ENCODE data around the gene ZNF804B.

The ZNF804B gene

GRCh38 chr7:88835147-88835728 lies 75.7 kb downstream of the ZNF804B start:
- DNase-seq (ENCODE audit: low read depth in 2 of 2) = no peak

DNA sequence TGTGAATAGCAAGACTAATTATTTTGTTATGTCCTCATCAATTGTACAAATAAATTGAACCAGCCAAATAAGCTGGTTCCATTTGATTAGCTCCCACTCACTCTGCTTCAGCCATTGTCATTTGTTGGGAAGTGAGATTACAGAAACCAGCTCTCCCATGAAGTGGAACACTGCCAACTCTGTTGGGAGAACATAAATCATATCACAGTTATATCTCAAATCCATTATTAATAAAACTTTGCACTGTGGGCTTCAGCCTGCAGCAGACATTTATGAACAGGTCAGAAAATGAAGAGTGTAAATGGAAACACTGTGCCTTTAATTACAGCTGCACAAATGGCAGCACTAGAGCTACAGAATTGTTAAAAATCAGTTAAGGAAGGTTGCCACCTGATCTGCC lies 82.7 kb downstream of the ZNF804B start:
- no peak for DNase-seq (ENCODE audit: low read depth in 2 of 2)

DNA sequence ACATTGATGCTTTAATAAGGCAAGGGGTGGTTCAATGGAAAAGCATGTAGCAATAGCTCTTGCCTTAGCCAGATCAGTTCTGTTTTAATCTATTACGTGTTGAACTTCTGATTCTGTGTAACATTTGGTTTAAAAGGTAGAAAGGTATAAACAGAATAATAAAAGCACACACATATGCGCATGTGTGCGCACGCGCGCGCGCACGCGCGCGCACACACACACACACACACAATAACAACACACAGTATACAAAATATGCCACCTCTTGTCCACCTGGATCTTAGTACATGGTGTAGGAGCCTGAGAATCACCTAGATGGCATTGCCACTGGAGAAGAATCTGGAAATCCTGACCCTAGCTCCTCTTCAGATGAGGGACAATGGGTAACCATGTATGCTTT lies 85.6 kb downstream of the ZNF804B start:
- no peak for DNase-seq (ENCODE audit: low read depth in 2 of 2)

DNA sequence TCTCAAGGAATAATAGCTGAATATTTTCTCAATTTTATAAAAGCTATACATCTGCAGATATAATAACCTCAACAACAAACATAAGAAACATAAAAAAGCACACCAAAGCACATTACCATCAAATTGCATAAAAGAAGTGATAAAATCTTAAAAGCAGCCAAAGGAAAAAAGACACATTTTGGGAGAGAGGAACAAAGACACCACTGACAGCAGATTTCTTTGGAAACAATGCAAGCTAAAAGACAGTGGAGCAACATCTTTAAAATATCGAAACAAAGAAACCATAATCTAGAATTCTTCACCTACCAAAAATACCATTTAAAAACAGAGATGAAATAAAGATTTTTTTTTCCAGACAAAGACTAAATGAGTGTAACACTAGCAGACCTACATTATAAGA lies 91.7 kb downstream of the ZNF804B start:
- no peak for DNase-seq (ENCODE audit: low read depth in 2 of 2)

GRCh38 chr7:88859288-88859687 lies 99.8 kb downstream of the ZNF804B start:
- no peak for DNase-seq (ENCODE audit: low read depth in 2 of 2)

- DNase-seq (ENCODE audit: low read depth in 2 of 2) = no peak
Measured at GRCh38 chr7:88866265-88866863, 106.9 kb downstream of the ZNF804B start.

- no peak for DNase-seq (ENCODE audit: low read depth in 2 of 2)
Measured at GRCh38 chr7:88867158-88867557, 107.7 kb downstream of the ZNF804B start.

- no peak for DNase-seq (ENCODE audit: low read depth in 2 of 2)
Measured at GRCh38 chr7:88868456-88868855, 109.0 kb downstream of the ZNF804B start.

GRCh38 chr7:88881136-88881535 lies 121.6 kb downstream of the ZNF804B start:
- DNase-seq (ENCODE audit: low read depth in 2 of 2) = no peak

DNA sequence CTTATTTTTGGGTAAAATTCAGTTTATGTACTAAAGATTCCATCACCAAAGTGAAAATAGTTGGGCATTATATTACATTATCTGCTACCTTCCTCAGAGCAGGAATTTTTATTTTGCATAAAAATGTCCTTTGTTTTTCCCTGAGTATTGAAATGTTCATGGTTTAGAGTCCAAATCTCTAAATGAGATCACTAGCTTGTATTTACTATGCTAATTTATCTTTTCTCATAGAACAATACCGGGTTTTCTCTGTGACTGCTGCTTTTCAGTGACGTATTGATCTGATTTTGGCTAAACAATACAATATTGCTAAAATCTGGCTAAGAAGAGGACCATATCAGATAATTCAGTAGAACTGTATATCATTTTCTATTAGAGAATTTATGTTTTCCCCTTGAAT lies 125.6 kb downstream of the ZNF804B start:
- no peak for DNase-seq (ENCODE audit: low read depth in 2 of 2)

GRCh38 chr7:88888684-88889083 lies 129.2 kb downstream of the ZNF804B start:
- DNase-seq (ENCODE audit: low read depth in 2 of 2) = no peak

DNA sequence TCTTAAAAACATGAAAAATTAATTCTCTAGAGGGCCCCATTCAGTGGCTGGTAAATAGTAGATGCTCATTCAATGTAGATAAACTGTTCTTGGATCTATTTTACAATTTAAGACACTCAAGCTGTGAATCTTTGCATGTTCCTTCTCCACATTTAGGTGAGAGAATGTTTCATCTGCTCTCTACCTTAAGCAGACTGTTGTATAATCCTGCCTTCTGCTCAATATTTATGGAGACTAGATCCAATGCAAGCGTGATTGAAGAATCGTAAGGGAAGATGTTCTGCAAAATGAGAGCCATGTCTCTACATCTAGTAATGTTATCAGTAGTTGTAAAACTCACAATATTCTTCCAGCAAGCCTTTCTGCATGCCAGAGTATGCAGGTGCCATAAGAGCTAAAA lies 151.0 kb downstream of the ZNF804B start:
- DNase-seq (ENCODE audit: low read depth in 2 of 2) = no peak

DNA sequence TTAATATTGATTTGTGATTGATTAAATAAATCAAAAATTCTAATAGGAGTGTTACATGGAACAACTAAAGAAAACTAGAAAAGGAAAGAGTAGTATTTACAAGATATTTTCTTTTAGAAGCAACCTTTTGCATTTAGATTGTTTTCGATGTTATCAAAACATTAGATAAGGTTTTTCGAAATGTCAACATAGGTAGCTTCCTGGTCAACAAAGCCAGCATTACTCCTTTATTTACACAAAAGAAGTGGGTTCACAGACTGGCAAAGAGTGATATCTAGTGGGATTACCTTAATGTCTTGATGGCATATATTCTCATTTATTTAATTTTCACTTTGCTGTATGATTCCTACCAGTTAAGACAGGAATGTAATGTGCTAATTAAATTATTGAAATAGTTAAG lies 153.4 kb downstream of the ZNF804B start:
- no peak for DNase-seq (ENCODE audit: low read depth in 2 of 2)

DNA sequence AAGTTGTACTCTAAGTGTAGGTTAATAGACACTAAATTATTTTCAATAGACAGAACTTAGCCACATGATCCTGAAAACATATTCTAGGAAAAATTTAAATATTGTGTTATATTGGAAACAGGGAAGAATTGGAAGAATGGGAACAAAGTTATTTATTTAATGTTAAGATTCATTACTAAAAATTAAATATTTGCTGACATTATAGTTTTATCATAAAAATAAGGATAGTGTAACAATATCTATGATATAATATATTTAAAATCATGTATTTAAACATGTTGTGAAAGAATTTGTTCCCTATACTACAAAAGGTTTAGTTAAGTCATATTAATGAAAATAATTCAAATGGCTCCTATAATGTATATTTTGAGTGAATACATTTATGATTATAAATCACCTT lies 156.1 kb downstream of the ZNF804B start:
- no peak for DNase-seq (ENCODE audit: low read depth in 2 of 2)

GRCh38 chr7:88919478-88920131 lies 160.1 kb downstream of the ZNF804B start:
- no peak for DNase-seq (ENCODE audit: low read depth in 2 of 2)

DNA sequence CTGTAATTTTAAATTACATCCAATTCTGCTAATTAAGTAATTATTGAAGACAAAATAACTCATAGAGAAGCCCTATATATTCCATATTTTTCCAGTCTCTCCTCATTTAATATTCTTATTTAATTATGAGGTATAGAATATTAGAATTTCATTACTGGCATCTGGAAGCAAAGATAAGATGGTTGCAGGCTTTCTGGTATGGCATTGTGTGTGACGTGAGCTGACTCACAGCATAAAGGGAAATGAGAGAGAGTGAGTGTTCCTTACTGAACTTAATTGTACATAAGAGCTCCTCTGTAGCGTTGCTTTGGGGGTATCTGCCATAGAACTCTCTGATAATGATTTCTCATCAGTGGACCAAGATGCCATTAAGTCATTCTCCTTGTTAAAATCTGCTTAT lies 163.4 kb downstream of the ZNF804B start:
- DNase-seq (ENCODE audit: low read depth in 2 of 2) = no peak

DNA sequence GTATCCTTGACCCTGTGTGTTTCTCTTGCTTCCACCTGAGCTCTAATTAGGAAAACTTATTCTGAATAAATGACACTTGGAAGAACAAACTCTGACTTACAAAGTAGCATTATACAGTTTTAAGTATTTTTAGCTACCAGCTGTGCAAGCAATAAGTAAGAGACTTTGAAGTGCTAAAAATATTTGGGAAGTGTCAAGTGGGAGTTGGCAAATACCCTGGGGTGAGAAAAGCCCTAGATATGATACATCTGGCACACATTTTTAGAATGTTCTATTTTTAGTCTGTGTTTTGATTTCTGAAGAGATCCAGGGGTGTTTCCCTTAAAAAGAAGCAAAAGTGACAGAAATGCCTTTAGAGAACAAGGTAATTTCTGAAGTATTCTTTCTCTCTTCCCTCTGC lies 168.8 kb downstream of the ZNF804B start:
- no peak for DNase-seq (ENCODE audit: low read depth in 2 of 2)

DNA sequence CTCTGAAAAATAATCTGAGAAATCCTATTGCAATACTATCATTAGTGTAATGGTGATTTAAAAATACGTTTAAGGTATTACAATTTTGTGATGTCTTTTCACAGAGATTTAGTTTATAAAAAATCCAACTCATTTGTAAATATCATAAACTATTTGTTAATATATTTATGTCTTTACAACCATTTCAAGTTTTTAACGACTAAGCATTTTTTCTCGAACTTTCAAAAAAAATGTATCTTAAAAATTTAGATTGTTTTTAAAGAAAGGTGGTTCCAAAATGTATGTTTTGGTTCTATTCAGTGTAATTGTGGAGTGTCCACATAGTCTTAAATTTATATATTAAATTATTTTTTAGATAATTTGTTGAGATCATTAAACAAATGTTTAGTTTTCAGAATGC lies 170.2 kb downstream of the ZNF804B start:
- DNase-seq (ENCODE audit: low read depth in 2 of 2) = no peak

- no peak for DNase-seq (ENCODE audit: low read depth in 2 of 2)
Measured at GRCh38 chr7:88933285-88933684, 173.8 kb downstream of the ZNF804B start.

DNA sequence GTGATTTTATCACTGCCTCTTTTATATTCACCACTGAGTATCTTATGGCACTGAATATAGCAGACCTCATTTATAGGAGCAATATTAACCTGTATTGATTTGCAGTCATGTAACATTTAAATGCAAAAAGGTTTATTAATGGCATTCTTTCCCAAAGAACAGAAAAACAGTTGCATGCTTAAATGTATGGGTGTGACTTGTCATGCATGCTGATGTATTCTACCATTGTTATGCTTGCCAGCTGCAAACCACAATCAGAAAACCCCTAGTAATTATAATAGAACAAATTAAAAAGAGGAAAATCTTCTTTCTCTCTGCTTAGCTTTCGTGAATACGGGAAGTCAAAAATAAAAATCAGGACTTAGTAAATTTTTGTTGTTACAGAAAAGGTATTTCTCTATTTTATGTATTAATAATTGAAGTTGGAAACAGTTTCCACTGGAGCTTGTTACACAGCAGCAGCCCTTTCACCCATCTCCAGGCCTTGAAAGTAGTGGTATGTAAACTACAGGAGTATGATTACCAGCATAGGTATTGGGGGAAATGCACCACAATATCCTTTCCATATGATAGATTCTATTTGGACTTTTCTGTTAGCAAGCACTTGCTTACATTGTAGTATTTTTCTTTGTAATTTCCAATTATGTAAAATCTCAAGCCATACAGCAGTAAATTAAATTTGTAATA lies 183.5 kb downstream of the ZNF804B start:
- no peak for DNase-seq (ENCODE audit: low read depth in 2 of 2)

- no peak for DNase-seq (ENCODE audit: low read depth in 2 of 2)
Measured at GRCh38 chr7:88951826-88952225, 192.3 kb downstream of the ZNF804B start.

DNA sequence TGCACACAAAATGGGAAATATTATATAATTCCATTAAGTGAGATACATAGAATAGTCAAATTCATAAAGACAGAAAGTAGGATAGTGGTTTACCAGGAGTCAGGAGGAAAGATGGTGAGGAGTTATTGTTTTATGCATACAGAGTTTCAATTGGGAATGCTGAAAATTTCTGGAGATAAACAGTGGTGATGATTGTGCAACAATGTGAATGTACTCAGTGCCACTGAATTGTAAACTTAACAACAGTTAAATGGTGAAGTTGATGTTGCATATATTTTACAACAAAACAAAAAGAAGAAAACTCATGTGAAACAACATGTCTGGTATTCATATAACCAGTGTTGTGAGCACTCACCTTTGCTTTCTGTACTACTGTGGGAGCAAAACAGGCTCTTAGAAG lies 204.9 kb downstream of the ZNF804B start:
- no peak for DNase-seq (ENCODE audit: low read depth in 2 of 2)

DNA sequence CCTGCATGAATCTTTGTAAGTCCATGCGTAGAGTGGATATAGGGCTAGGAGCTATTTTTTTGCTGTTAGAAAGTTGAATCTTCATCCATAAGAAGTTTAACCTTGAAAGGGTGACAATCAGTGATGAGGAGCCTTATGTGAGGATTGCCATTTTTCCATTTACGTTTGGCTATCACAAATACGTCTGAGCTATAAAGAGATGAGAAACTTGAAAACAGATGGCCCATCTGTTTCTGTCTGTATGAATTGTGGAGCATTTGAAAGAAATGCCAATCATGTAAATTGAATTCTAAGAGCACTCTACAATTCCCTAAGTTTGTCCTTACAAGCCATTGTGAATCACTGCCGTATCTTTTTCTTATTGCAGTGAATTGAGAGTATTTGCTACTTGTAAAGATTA lies 205.9 kb downstream of the ZNF804B start:
- DNase-seq (ENCODE audit: low read depth in 2 of 2) = no peak

Measured in stimulated activated CD8-positive, alpha-beta memory T cell treated with anti-CD3 and anti-CD28 coated beads, Interleukin-2, amount 100 ng/mL, for 48 hours (primary cell).